Heart right ventricle (tissue), 16 donors: Measurements from ENCODE around the gene ZNF750. TPM values are rescaled to one million over a fixed set of nuclear protein-coding genes. Genes with fewer than 3 reads are reported as not detected.

Experiments
- ATAC-seq, 8 donors: fragments of 200-7000 bp; cut with Tn5 transposase; one replicate each; pipeline ENCODE4 v1.9.1; 2020; ENCODE audit warnings: mild to moderate bottlenecking in 8 of 8, moderate library complexity in 8 of 8, moderate number of reproducible peaks in 1 of 8
- DNase-seq, 2 donors: peaks; one replicate each; pipeline ENCODE4 v3.0.0-alpha.2; 2020
- H3K27ac ChIP-seq, 10 donors: fragments of 200-600 bp; sonication (generic) in 2 of 10; one replicate each; pipeline versions ENCODE4 v1.5.0 to v1.8.0; 2020 to 2022; ENCODE audit warnings: mild to moderate bottlenecking in 3 of 10
- H3K27me3 ChIP-seq, 7 donors: fragments of 200-600 bp; one replicate each; pipeline ENCODE4 v1.8.0; 2021 to 2022; ENCODE audit warnings: mild to moderate bottlenecking in 2 of 7
- H3K36me3 ChIP-seq, 9 donors: fragments of 200-600 bp; sonication (generic) in 1 of 9; one replicate each; pipeline versions ENCODE4 v1.5.0 to v1.8.0; 2020 to 2022; ENCODE audit warnings: mild to moderate bottlenecking in 2 of 9
- H3K4me1 ChIP-seq, 9 donors: fragments of 200-600 bp; sonication (generic) in 1 of 9; one replicate each; pipeline versions ENCODE4 v1.5.0 to v1.8.0; 2020 to 2022; ENCODE audit warnings: mild to moderate bottlenecking in 4 of 9
- H3K4me3 ChIP-seq, 10 donors: fragments of 200-600 bp; sonication (generic) in 2 of 10; one replicate each; pipeline versions ENCODE4 v1.5.0 to v1.8.0; 2020 to 2022; ENCODE audit warnings: mild to moderate bottlenecking in 7 of 10, moderate library complexity in 2 of 10
- H3K9me3 ChIP-seq, 11 donors: fragments of 200-600 bp in 10 of 11; sonication (generic) in 2 of 11; one replicate each; pipeline versions ENCODE4 v1.5.0 to v1.8.0; 2013 to 2022; ENCODE audit warnings: mild to moderate bottlenecking in 2 of 11, control low read depth in 1 of 11, moderate library complexity in 1 of 11
- CTCF ChIP-seq, 9 donors: fragments of 200-600 bp; sonication (generic) in 2 of 9; IDR thresholded peaks; one replicate each; pipeline versions ENCODE4 v1.5.0 to v1.8.0; 2021 to 2022; ENCODE audit warnings: antibody characterized with exemption in 9 of 9, mild to moderate bottlenecking in 5 of 9, moderate library complexity in 1 of 9
- WGBS, 2 donors: extraction: QIAGEN DNeasy Blood & Tissue Kit; methylation state at CpG; one replicate each; pipeline ENCODE4 v1.1.7; 2013; ENCODE audit warnings: inconsistent platforms in 1 of 2; 5-methylcytosine and 5-hydroxymethylcytosine counted together
- intact Hi-C, 10 donors: fragments of 100-400 bp; cut with DNase I; formaldehyde crosslinking; loops; one replicate each; pipeline versions ENCODE4 v1.11.1 to v1.14.2; 2022
- polyA plus RNA-seq, 2 donors: library from polyadenylated mRNA; stranded (reverse); fragments of 200-250 nt; gene quantifications; one replicate each; pipeline ENCODE4 v1.2.3, GENCODE V29; 2013
- total RNA-seq, 10 donors: library from RNA; stranded (reverse); fragmentation: NEBNext Ultra II Directional in 3 of 10; extraction: Animal tissue kit (Norgen Biotek cat#: 25700) in 3 of 10; gene quantifications; one replicate each; pipeline versions ENCODE4 v1.2.1 to v1.2.4, GENCODE V29; 2021 to 2023
- donor health status: Arrhythmogenic right ventricular cardiomyopathy.
- donor health status: ischemic (EF 13 %, LVEDD 7.1; RV severe dilation, severe dysfunction).
- donor health status: healthy with polysubstance abuse.
- donor health status: DM: no; HTN: yes; CAD: no.
- donor health status: DM: no; HTN: no; CAD: no.
- donor health status: ischemic (EF 25% LVEDD 6.9; RV normal size, moderate dysfunction).
- donor health status: ischemic (EF 25% LVEDD 5.7; RV mildly dilated, moderate dysfunction).
- donor health status: healthy.
- donor health status: DM: yes; HTN: yes; CAD: no.
- donor health status: Ischemic cardiomyopathy.
- donor health status: ischemic (EF 35%, LVEDD 5.7; RV mildly dilated, moderate dysfunction).
- donor health status: nonischemic (EF 11% LVEDD 7.7; RV severe dilation, severe dysfunction).
- donor health status: DM: yes; HTN: yes; CAD: no.
- donor health status: PGD.
- donor health status: ischemic (EF 29% LVEDD 5.4; RV normal size, mild dysfunction).
- donor health status: nonischemic (EF 23%, LVEDD 6.1; RV moderate dilation, normal function).

Gene ZNF750
- total and polyA plus RNA-seq, 12 donors, result 0.11 to 0.20 (median 0.15) TPM; not detected in 7

GRCh38 chr17:82826211-82826610 is 13.6 kb downstream of the ZNF750 start:
- DNase-seq, result no peak
- Histone ChIP-seq H3K9me3 (peaks cover 0 to 2% (median 0%) of the 10 kb centered on the region in 11 donors), H3K36me3 (peaks cover 0 to 24% (median 4%) of the 10 kb centered on the region in 9 donors), H3K4me3 (no peak overlapping the region), H3K27me3 (no peaks in the 10 kb centered on the region), H3K4me1 (peaks cover 0 to 28% (median 11%) of the 10 kb centered on the region in 9 donors), H3K27ac (no peak overlapping the region)
- ATAC-seq, result no peak
- intact Hi-C loops, result no loop called here
- TF ChIP-seq CTCF (IDR thresholded peaks at IDR 0.05), result no peak

- WGBS, 2 donors, result 97% methylated on average over 8 of the region's 8 CpGs
- DNase-seq, result no peak
- Histone ChIP-seq H3K36me3 (peaks cover 0 to 28% (median 4%) of the 10 kb centered on the region in 9 donors), H3K4me1 (peaks cover 0 to 23% (median 11%) of the 10 kb centered on the region in 9 donors), H3K27me3 (no peaks in the 10 kb centered on the region), H3K4me3 (no peak overlapping the region), H3K27ac (no peak overlapping the region), H3K9me3 (peaks cover 0 to 8% (median 0%) of the 10 kb centered on the region in 11 donors)
- no peak for TF ChIP-seq CTCF (IDR thresholded peaks at IDR 0.05)
- intact Hi-C loops, result no loop called here
- no peak for ATAC-seq
Observed at GRCh38 chr17:82825540-82826124, 14.2 kb downstream of the ZNF750 start.

- 83 to 84% methylated on average over 5 of the region's 5 CpGs for WGBS, 2 donors
- ATAC-seq (peak in 5 of 8 donors; percentile 52 to 71 (median 55)), DNase-seq (no peak)
- peak in 6 of 9 donors; percentile 8 to 30 (median 25) for TF ChIP-seq CTCF (IDR thresholded peaks at IDR 0.05)
- H3K36me3 ChIP-seq, result peaks cover 0 to 42% (median 11%) of the 10 kb centered on the region in 9 donors
- H3K9me3 ChIP-seq, result peaks cover 0 to 26% (median 11%) of the 10 kb centered on the region in 11 donors
- no peaks in the 10 kb centered on the region for H3K27me3 ChIP-seq
- H3K27ac ChIP-seq, result peak overlapping the region in 3 of 10 donors; percentile 14 to 65 (median 28)
- intact Hi-C loops, result no loop called here
- H3K4me1 ChIP-seq, result peaks cover 0 to 12% (median 0%) of the 10 kb centered on the region in 9 donors
- H3K4me3 ChIP-seq, result no peak overlapping the region
Observed at GRCh38 chr17:82823004-82823403, 16.8 kb downstream of the ZNF750 start.

DNA sequence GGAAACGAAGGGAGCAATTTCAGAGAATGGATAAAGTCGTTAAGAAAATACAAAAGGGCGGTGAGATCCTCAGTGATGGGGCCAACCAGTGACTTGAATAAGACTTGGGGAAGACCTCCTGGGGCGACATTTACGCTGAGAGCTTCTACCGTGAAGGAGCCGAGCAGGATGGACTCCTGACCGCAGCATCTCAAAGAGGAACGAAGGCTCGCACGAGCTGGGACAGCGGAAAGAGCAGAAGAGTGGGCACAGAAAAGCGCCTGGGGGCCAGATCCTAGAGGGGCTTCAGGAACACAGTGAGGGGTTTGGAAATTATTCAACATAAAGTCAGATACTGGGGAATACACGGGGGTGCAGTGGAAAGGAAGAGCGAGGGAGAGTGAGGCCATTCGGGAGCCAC is 17.5 kb downstream of the ZNF750 start:
- Histone ChIP-seq H3K27ac (peak overlapping the region in 1 of 10 donors; percentile 65), H3K9me3 (peaks cover 0 to 26% (median 11%) of the 10 kb centered on the region in 11 donors), H3K4me1 (peaks cover 0 to 12% (median 0%) of the 10 kb centered on the region in 9 donors), H3K27me3 (no peaks in the 10 kb centered on the region), H3K36me3 (peaks cover 0 to 47% (median 11%) of the 10 kb centered on the region in 9 donors), H3K4me3 (no peak overlapping the region)
- no peak for TF ChIP-seq CTCF (IDR thresholded peaks at IDR 0.05)
- DNase-seq, result no peak
- ATAC-seq, result no peak
- WGBS, 2 donors, result 94 to 96% methylated on average over 16 of the region's 16 CpGs
- intact Hi-C loops, result no loop called here
